BLaER1 treated with 17β-estradiol and CSF1 and Interleukin-3, amounts not matched to agents 10 nM and 100 nM (cell line): ENCODE data around the gene TNNI3K.
"Not testable (repeated sequence)": the region's sequence is repeated elsewhere in the genome, so short reads cannot be mapped to it uniquely, and the experiment has no call there.

Source experiments
- H3K27ac ChIP-seq, 11 experiments: shearing (Covaris generic); formaldehyde crosslinking; 2 replicates each; pipeline ENCODE4 v1.8.1; 2022
- H3K27me3 ChIP-seq, 11 experiments: shearing (Covaris generic); formaldehyde crosslinking; 2 replicates each; pipeline ENCODE4 v1.8.1; 2022
- H3K36me3 ChIP-seq, 11 experiments: shearing (Covaris generic); formaldehyde crosslinking; 2 replicates each; pipeline ENCODE4 v1.8.1; 2022
- H3K4me1 ChIP-seq, 10 experiments: shearing (Covaris generic); formaldehyde crosslinking; 2 replicates each; pipeline ENCODE4 v1.8.1; 2022
- H3K4me2 ChIP-seq, 11 experiments: shearing (Covaris generic); formaldehyde crosslinking; 2 replicates each; pipeline ENCODE4 v1.8.1; 2022
- H3K4me3 ChIP-seq, 10 experiments: shearing (Covaris generic); formaldehyde crosslinking; 2 replicates each; pipeline ENCODE4 v1.8.1; 2022
- H3K9ac ChIP-seq, 11 experiments: shearing (Covaris generic); formaldehyde crosslinking; 2 replicates each; pipeline ENCODE4 v1.8.1; 2022
- H3K9me3 ChIP-seq, 11 experiments: shearing (Covaris generic); formaldehyde crosslinking; replicated peaks in 1 of 11; 2 replicates each; pipeline ENCODE4 v1.8.1; 2022
- H4K20me1 ChIP-seq, 11 experiments: shearing (Covaris generic); formaldehyde crosslinking; 2 replicates each; pipeline ENCODE4 v1.8.1; 2022
- Cebpa-rat ChIP-seq, 11 experiments: shearing (Covaris generic); IDR thresholded peaks; 2 replicates each; pipeline ENCODE4 v1.8.1; 2022

The TNNI3K gene

DNA sequence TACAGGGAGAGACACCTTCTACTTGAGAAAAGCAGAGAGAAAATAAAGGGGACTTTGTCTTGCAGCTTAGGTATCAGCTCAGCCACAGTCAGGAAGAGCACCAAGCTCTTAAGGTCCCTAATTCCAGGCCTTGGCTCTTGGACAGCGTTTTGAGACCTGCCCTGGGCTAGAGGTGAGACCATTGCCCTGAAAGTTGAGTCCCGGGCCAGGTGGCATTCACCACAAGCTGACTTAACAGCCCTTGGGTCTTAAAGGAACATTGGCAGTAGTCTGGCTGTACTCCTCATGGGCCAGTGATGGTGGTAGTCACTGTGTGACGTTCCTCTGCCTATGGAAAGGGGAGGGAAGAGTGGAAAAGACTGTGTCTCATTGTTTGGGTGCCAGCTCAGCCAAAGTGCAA lies 11.7 kb upstream of the TNNI3K start:
- Histone ChIP-seq H3K27ac (peak overlapping the region in 1 of 11 experiments; percentile 4; a peak in 1 of 22 replicates), H3K27me3 (no peaks in the 10 kb centered on the region), H4K20me1 (no peaks in the 10 kb centered on the region), H3K36me3 (no peaks in the 10 kb centered on the region), H3K4me3 (no peak overlapping the region), H3K9me3 (peaks cover 0 to 15% (median 0%) of the 10 kb centered on the region in 11 experiments; a peak in 1 of 22 replicates), H3K9ac (no peak overlapping the region), H3K4me2 (no peak overlapping the region), H3K4me1 (peaks cover 0 to 7% (median 0%) of the 10 kb centered on the region in 10 experiments; a peak in 2 of 20 replicates)
- no peak for TF ChIP-seq Cebpa-rat (IDR thresholded peaks at IDR 0.05)

DNA sequence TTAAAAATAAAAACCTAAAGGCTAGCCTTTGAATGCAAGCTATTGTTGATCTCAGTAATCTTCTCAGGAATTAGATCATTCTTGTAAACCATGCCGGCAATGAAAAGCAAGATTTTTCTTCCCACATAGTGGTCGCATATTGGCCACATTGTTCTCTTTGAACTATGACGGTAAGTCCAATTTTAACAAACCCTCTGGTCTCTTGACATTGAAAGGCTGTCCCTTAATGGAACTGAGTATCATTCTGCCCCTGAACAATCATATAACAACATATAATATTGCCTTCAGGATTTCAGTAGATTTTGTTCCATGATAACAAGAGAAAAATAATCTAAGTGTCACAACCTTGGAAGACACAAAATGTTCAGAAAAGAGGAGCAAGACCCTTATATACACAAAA lies 1.3 kb downstream of the TNNI3K start:
- Histone ChIP-seq H3K9ac (no peak overlapping the region), H3K27me3 (no peaks in the 10 kb centered on the region), H3K36me3 (no peaks in the 10 kb centered on the region), H3K27ac (no peak overlapping the region), H3K9me3 (no peaks in the 10 kb centered on the region), H3K4me3 (no peak overlapping the region), H3K4me1 (peaks cover 0 to 5% (median 0%) of the 10 kb centered on the region in 10 experiments; a peak in 2 of 20 replicates), H4K20me1 (no peaks in the 10 kb centered on the region), H3K4me2 (no peak overlapping the region)
- TF ChIP-seq Cebpa-rat (IDR thresholded peaks at IDR 0.05), result no peak

DNA sequence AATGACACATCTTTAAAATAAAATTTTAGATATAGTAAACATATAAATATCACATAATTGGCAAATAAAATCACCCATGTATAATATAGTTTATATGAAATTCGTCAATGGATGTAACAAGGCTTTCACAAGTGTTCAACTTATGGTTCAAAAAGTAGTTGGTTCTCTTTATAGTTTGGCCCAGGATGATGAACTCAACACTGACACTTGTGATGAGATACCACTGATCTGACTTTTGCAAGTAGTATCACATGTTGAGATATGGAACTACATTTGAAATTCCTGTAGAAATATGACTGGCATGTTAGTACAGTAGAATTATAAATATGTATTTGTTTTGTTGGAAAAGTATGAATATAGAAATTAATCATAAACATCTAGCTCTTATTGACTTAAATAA lies 1.8 kb downstream of the TNNI3K start:
- Histone ChIP-seq H3K4me2 (no peak overlapping the region), H3K4me3 (no peak overlapping the region), H3K27ac (no peak overlapping the region), H3K4me1 (peaks cover 0 to 5% (median 0%) of the 10 kb centered on the region in 10 experiments; a peak in 2 of 20 replicates), H3K9me3 (no peaks in the 10 kb centered on the region), H3K27me3 (no peaks in the 10 kb centered on the region), H4K20me1 (no peaks in the 10 kb centered on the region), H3K36me3 (no peaks in the 10 kb centered on the region), H3K9ac (no peak overlapping the region)
- no peak for TF ChIP-seq Cebpa-rat (IDR thresholded peaks at IDR 0.05)

DNA sequence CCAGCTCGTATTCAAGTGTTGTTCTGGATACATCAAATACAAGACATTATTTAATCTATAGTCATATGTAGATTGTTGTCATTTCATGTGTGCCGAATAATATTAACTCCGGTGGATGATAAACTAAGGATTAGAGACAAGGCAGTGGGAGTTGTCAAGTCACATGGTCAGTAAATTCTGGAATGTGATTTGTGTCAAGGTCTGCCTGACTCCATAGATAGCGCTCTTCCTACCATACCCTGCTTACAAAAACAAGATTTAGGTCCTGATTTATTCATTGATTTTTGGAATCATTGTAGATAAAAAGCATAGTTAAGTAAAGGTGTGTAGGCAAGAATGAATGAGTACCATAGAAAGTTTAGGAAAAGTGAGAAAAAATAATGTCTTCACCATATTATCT lies 2.6 kb downstream of the TNNI3K start:
- no peak overlapping the region for H3K9ac ChIP-seq
- H3K27ac ChIP-seq, result no peak overlapping the region
- no peak overlapping the region for H3K4me2 ChIP-seq
- H3K9me3 ChIP-seq, result no peaks in the 10 kb centered on the region
- no peaks in the 10 kb centered on the region for H3K36me3 ChIP-seq
- peaks cover 0 to 5% (median 0%) of the 10 kb centered on the region in 10 experiments; a peak in 2 of 20 replicates for H3K4me1 ChIP-seq
- no peaks in the 10 kb centered on the region for H3K27me3 ChIP-seq
- no peak overlapping the region for H3K4me3 ChIP-seq
- H4K20me1 ChIP-seq, result no peaks in the 10 kb centered on the region
- TF ChIP-seq Cebpa-rat (IDR thresholded peaks at IDR 0.05), result no peak

DNA sequence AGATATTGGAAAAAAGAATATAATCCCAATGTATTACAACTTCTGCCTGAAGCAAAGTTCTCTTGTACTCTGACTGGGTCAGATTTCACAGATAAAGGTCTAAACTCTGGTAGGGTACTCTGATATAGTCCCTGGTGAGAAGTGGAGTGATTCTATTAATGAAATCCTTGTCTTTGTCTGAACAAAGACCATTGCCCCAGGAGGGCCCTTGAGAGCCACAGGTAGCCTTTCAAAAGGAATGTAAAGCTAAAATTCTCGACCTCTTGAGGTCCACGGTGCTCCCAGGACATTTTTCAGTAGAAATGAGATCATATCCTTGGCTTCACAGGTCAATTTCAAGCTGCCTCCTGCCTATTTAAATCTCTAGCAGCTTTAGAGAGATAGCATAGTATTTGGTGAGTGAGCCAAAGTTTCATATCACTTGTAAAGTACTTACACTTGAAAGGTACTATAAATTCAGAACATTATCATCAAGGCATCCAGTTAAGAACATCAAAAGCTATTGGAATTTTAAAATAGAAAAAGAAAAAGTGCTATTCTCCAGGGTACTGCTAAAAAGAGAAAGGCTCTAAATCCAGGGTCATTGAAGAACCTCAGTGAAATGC lies 10.1 kb downstream of the TNNI3K start:
- Histone ChIP-seq H3K9ac (no peak overlapping the region), H3K27ac (no peak overlapping the region), H3K4me2 (no peak overlapping the region), H3K4me1 (no peaks in the 10 kb centered on the region), H3K36me3 (no peaks in the 10 kb centered on the region), H3K9me3 (peaks cover 6 to 13% (median 8%) of the 10 kb centered on the region in 11 experiments; a peak in 12 of 22 replicates), H3K4me3 (no peak overlapping the region), H4K20me1 (no peaks in the 10 kb centered on the region), H3K27me3 (no peaks in the 10 kb centered on the region)
- TF ChIP-seq Cebpa-rat (IDR thresholded peaks at IDR 0.05), result no peak

DNA sequence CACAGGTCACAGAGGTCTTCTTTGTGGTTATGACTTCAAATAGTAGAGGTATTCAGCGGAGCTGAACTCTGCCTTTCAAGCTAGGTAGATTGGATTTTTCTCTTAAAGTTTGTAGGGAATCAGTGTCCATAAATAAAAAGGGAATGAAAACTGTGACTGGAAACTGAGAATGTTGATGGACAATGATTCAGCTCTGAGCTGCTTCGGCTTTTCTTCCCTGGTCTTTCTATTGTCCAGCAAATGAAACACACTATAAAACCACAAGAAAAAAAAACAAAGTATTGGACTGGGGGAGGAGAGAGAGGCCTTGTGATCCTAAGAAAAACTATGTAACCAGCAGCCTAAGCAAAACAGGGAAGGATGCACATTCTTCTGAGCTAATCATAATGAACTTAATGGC lies 11.1 kb downstream of the TNNI3K start:
- Histone ChIP-seq H3K36me3 (no peaks in the 10 kb centered on the region), H3K4me1 (no peaks in the 10 kb centered on the region), H3K4me3 (no peak overlapping the region), H4K20me1 (no peaks in the 10 kb centered on the region), H3K27ac (no peak overlapping the region), H3K27me3 (no peaks in the 10 kb centered on the region), H3K4me2 (no peak overlapping the region), H3K9me3 (peaks cover 6 to 13% (median 8%) of the 10 kb centered on the region in 11 experiments; a peak in 12 of 22 replicates), H3K9ac (no peak overlapping the region)
- no peak for TF ChIP-seq Cebpa-rat (IDR thresholded peaks at IDR 0.05)

DNA sequence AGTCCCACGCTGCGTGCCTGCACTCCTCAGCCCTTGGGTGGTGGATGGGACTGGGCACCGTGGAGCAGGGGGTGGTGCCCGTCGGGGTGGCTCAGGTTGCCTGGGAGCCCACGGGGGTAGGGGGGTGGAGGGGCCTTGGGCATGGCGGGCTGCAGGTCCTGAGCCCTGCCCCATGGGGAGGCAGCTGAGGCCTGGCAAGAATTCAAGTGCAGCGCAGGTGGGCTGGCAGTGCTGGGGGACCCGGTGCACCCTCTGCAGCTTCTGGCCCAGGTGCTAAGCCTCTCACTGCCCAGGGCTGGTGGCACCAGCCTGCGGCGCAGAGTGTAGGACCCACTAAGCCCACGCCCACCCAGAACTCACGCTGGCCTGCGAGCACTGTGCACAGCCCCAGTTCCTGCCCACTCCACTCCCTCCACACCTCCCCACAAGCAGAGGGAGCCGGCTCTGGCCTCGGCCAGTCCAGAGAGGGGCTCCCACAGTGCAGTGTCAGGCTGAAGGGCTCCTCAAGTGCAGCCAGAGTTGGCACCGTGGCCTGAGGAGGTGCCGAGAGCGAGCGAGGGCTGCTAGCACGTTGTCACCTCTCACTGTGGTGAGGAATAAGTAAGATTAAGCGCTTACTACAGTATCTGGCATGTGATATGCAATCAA lies 12.8 kb downstream of the TNNI3K start:
- Histone ChIP-seq H3K27ac (no peak overlapping the region), H3K9me3 (peaks cover 6 to 13% (median 8%) of the 10 kb centered on the region in 11 experiments; a peak in 12 of 22 replicates), H3K4me3 (no peak overlapping the region), H3K27me3 (no peaks in the 10 kb centered on the region), H3K4me1 (no peaks in the 10 kb centered on the region), H3K9ac (no peak overlapping the region), H4K20me1 (no peaks in the 10 kb centered on the region), H3K4me2 (no peak overlapping the region), H3K36me3 (no peaks in the 10 kb centered on the region)
- TF ChIP-seq Cebpa-rat (IDR thresholded peaks at IDR 0.05), result no peak

DNA sequence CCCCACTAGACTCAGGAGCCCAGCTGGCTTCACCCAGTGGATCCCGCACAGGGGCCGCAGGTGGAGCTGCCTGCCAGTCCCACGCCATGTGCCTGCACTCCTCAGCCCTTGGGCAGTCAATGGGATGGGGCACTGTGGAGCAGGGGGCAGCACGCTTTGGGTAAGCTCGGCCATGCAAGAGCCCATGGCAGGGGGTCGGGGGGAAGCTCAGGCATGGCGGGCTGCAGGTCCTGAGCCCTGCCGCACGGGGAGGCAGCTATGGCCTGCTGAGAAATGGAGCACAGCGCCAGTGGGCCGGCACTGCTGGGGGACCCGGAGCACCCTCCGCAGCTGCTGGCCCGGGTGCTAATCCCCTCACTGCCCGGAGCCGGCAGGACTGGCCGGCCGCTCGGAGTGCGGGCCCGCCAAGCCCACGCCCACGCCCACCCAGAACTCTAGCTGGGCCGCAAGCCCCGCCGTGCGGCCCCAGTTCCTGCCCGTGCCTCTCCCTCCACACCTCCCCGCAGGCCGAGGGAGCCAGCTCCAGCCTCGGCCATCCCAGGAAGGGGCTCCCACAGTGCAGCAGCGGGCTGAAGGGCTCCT lies 18.1 kb downstream of the TNNI3K start:
- not testable (repeated sequence) for H3K27me3 ChIP-seq, H3K4me1 ChIP-seq, H3K9ac ChIP-seq, H3K27ac ChIP-seq, H3K4me3 ChIP-seq, H3K9me3 ChIP-seq, H3K4me2 ChIP-seq, H4K20me1 ChIP-seq, H3K36me3 ChIP-seq

DNA sequence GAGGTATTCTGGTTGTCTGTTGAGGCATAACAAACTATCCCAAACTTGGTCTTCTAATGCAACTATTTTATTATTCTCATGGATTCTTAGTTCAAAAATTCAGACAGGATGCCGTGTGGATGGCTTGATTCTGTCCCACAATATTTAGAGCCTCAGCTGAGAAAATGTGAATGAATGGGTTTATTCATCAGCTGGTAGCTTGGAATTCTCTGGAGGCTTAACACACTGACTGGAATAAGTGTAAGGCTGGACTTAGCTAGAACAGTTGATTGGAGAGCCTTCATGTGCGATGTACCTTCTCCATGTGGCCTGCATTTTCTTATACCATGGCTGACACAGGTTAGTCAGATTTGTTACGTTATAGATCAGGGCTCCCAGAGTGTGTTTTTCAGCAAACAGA lies 30.8 kb downstream of the TNNI3K start:
- no peak overlapping the region for H3K4me2 ChIP-seq
- H3K27me3 ChIP-seq, result no peaks in the 10 kb centered on the region
- H3K9me3 ChIP-seq, result no peaks in the 10 kb centered on the region

DNA sequence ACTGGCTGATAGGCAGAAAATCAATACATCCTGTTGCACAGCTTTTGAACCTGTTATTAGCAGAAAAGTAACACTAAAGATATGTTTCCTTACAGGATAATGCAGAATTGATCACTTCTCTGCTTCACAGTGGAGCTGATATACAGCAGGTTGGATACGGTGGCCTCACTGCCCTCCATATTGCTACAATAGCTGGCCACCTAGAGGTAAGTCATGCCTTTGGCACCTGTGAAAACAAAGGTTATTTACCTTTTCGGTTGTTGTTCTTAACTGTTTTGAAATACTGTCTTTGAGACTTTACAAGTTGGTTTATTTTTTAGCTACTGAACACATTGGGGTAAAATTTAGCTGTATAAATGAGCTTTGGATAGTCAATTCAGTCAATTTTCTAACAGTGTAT lies 36.3 kb downstream of the TNNI3K start:
- H3K4me1 ChIP-seq, result no peaks in the 10 kb centered on the region

More for the DNA sequence above, 30.8 kb downstream of the TNNI3K start:
- Histone ChIP-seq H3K4me3 (no peak overlapping the region), H3K9ac (no peak overlapping the region), H4K20me1 (no peaks in the 10 kb centered on the region), H3K4me1 (no peaks in the 10 kb centered on the region), H3K36me3 (no peaks in the 10 kb centered on the region), H3K27ac (no peak overlapping the region)
- TF ChIP-seq Cebpa-rat (IDR thresholded peaks at IDR 0.05), result no peak

More for the DNA sequence above, 36.3 kb downstream of the TNNI3K start:
- Histone ChIP-seq H3K4me3 (no peak overlapping the region), H4K20me1 (no peaks in the 10 kb centered on the region), H3K4me2 (no peak overlapping the region), H3K27ac (no peak overlapping the region), H3K9me3 (peaks cover 0 to 6% (median 2%) of the 10 kb centered on the region in 11 experiments; a peak in 3 of 22 replicates), H3K9ac (no peak overlapping the region), H3K36me3 (no peaks in the 10 kb centered on the region), H3K27me3 (no peaks in the 10 kb centered on the region)
- no peak for TF ChIP-seq Cebpa-rat (IDR thresholded peaks at IDR 0.05)
